HG03521 (cell line): ENCODE data around the gene PSMG2.
"Not testable (repeated sequence)": the region's sequence is repeated elsewhere in the genome, so short reads cannot be mapped to it uniquely, and the experiment has no call there.

Experiments used
- ATAC-seq: cut with Tn5 transposase; IDR thresholded peaks from one replicate; pipeline ENCODE4 v1.9.1; 2021; ENCODE audit warnings: mild to moderate bottlenecking, moderate library complexity; ENCODE audit not compliant: unreplicated experiment

The PSMG2 gene

GRCh38 chr18:12758566-12758965, 55.7 kb downstream of the PSMG2 start:
- ATAC-seq = not testable (repeated sequence)

- no peak for ATAC-seq
Observed at GRCh38 chr18:12765126-12765525, 62.3 kb downstream of the PSMG2 start.

GRCh38 chr18:12765586-12765985, 62.7 kb downstream of the PSMG2 start:
- ATAC-seq = no peak

- no peak for ATAC-seq
Observed at GRCh38 chr18:12766986-12767433, 64.2 kb downstream of the PSMG2 start.

- ATAC-seq = no peak
Observed at GRCh38 chr18:12767580-12768155, 64.8 kb downstream of the PSMG2 start.

GRCh38 chr18:12768625-12769024, 65.8 kb downstream of the PSMG2 start:
- ATAC-seq = no peak

- no peak for ATAC-seq
Observed at GRCh38 chr18:12769136-12769535, 66.3 kb downstream of the PSMG2 start.

GRCh38 chr18:12769644-12770440, 67.0 kb downstream of the PSMG2 start:
- ATAC-seq = no peak

- ATAC-seq = no peak
Observed at GRCh38 chr18:12770469-12771219, 67.8 kb downstream of the PSMG2 start.

GRCh38 chr18:12772111-12772510, 69.3 kb downstream of the PSMG2 start:
- ATAC-seq = no peak

GRCh38 chr18:12773369-12773768, 70.5 kb downstream of the PSMG2 start:
- no peak for ATAC-seq

- ATAC-seq = no peak
Observed at GRCh38 chr18:12774982-12775381, 72.1 kb downstream of the PSMG2 start.
